Esophagus mucosa (tissue), 1 donor: ENCODE measurements around the gene CLDN4. TPM values are rescaled to one million over a fixed set of nuclear protein-coding genes. Genes with fewer than 3 reads are reported as not detected.
"Not testable (repeated sequence)": the region's sequence is repeated elsewhere in the genome, so short reads cannot be mapped to it uniquely, and the experiment has no call there.

Experiments
- ATAC-seq: fragments of 200-7000 bp; cut with Tn5 transposase; one replicate; pipeline ENCODE4 v1.9.1; 2020
- total RNA-seq: library from RNA; stranded (reverse); gene quantifications from one replicate; pipeline ENCODE4 v1.2.4, GENCODE V29; 2023
- donor health status: DM: yes; HTN: yes; CAD: no.

The CLDN4 gene
- total RNA-seq, 1 donor from 2014 or later = 149 TPM

DNA sequence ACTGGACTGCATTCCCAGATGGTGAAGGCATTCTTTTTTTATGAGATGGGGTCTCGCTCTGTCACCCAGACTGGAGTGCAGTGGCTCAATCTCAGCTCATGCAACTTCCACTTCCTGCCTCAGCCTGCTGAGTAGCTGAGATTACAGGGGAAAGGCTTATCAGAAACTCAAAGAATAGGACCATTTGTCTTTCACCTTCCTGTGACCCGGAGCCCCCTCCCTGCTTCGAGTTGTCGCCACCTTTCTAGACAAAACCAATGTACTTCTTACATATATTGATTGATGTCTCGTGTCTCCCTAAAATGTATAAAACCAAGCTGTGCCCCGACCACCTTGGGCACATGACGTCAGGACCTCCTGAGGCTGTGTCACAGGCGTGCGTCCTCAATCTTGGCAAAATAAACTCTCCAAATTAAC is 13.3 kb downstream of the CLDN4 start:
- ATAC-seq = no peak

DNA sequence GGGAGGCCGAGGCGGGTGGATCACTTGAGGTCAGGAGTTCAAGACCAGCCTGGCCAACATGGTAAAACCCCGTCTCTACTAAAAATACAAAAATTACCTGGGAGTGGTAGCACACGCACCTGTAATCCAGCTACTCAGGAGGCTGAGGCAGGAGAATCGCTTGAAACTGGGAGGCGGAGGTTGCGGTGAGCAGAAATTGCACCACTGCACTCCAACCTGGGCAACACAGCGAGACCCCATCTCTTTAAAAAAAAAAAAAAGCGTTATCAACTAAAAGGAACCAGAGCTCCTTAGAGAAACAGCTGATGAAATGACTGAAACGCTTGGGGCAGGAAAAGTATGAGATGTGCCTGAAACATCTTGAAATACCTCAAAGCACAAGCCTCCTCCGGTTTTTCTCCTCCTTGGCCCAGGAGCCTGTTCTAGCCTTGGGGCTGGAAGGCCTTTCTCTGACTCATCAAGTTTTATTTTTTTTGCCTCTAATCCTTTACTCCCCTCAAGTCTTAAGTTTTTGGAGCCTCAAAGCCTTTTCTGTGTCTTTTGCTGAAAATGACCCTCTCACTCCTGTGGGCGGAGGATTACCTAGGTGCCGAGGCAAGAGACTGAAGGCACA is 14.2 kb downstream of the CLDN4 start:
- no peak for ATAC-seq

DNA sequence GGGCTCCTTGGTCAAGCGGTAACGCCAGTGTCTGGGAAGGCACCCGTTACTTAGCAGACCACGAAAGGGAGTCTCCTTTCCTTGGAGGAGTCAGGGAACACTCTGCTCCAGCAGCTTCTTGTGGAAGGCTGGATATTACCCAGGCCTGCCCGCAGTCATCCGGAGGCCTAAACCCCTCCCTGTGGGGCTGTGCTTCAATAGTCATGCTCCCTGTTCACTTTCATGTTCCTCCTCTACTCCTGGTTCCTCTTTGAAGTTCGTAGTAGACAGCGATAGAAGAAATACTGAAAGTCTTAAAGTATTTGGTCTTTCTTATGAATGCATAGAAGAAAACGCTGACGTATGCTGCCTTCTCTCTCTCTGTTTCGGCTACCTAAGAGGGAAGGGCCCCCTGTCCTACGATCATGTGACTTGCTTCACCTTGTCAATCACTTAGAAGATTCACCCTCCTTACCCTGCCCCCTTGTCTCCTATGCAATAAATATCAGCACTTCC is 15.0 kb downstream of the CLDN4 start:
- ATAC-seq = not testable (repeated sequence)

DNA sequence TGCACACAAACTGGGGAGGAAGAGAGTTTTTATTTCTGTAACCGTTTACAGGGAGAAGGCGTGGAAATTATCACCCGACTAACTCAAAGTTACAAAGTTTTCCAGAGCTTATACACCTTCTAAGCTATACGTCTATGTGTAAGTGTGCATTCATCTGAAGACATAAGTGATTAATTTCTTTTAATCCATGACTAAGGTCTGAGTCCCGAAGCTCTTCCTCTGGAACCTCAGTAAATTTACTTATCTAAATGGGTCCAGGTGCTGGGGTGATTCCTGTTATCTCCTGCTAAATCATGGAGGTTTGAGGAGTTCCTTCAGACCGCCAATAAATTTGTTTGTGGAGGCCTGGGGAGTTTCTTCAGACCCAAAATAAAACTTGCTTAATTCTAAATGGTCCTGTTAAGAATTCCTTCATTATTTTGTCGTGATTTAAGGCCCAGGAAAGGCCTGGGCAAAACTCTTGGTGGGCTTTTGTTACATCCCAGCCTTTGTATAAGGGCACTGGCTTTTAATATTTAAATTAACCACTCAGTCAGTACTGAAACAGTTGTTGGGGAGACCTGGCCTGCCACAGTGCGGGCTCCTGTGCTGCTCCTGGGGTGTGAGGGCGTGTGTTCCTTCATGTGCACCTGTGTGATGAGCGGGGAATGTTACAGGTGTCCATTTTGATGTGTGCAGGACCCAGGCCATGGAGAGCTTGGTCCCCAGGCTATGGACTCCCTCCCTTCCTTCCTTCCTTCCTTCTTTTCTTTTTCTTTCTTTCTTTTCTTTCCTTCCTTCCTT is 17.3 kb downstream of the CLDN4 start:
- no peak for ATAC-seq

DNA sequence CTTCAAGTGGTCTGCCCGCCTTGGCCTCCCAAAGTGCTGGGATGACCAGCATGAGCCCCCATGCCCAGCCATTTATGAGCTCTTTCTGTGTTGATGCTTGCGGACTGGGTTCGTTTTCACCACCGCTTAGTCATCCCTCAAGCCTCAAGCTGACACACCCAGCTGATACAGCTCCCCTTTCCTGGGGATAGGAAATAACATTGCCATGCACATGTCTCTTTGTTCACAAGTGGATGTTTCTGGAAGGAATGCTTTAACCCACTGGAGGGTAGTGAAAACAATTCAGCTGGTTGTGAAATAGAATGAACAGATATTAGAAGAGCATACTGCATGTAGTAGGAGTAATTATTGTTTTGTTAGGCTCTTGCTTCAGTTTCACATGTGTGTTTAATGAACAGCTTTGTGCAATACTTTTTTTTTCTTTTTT is 20.0 kb downstream of the CLDN4 start:
- ATAC-seq = peak; percentile 74

DNA sequence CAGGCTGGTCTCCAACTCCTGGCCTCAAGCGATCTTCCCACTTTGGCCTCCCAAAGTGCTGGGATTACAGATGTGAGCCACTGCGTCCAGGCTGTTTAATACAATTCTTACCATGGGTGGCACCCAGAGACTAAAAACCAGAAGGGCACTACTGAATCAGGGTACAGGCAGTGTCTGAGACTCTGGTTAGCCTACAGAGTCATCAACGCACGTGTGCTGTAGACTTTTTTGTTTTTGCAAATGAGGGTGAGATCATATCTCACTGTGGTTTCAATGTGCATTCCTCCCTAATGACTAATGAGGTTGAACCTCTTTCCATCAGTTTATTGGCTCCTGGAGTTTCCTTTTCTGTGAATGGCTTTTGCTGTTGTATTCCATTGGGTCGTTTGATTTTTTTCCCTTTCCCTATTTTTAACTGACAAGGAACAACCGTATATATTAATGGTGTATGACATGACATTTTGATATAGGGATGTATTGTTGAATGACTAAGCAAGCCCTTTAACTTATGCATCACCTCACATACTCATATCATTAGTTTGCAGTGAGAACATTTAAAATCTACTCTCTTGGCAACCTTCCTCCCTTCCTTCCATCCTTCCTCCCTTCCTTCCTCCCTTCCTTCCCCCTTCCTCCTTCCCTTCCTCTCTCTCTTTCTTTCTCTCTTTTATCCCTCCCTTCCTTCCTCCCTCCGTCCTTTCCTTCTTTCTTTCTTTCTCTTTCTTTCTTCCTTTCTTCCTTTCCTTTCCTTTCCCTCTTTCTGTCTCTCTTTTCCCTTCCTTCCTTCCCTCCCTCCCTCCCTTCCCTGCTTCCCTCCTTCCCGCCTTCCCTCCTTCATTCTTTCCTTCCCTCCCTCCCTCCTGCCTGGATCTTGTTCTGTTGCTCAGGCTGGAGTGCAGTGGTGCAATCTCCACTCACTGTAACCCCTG is 20.9 kb downstream of the CLDN4 start:
- ATAC-seq = peak; percentile 91

DNA sequence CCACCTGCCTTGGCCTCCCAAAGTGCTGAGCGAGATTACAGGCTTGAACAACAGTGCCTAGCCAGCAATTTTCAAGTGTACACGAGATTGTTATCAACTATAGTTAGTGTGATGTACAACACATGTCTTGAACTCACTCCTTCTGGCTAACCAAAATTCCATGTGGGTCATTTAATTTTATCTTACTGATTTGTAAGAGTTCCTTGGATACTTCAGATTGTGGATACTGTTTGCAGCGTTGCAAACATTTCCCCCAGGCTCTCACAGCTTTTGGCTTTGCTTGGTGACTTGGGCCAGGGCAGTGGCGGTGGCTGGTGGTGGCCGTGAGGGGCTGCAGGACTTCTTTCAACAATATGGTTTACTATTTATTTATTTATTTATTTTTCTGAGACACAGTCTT is 21.7 kb downstream of the CLDN4 start:
- ATAC-seq = no peak

DNA sequence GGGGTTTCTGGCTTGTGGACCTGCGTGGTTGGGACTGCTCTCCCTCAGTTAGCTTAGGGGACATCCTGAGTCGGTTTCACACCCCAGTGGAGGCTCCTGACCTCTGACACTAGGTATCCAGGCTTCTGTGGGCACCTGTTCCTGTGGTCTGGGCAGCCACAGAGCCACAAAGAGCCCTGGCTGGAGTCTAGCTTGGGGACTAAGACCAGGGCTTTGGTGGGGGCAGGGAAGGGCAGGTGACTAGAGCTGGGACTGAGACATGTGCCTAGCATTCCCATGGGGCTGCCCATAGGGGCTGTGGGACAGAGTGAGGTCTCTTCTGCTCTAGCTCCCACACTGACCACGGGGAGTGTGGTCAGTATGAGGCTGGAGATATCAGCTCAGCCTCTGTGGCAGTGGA is 26.1 kb downstream of the CLDN4 start:
- no peak for ATAC-seq

DNA sequence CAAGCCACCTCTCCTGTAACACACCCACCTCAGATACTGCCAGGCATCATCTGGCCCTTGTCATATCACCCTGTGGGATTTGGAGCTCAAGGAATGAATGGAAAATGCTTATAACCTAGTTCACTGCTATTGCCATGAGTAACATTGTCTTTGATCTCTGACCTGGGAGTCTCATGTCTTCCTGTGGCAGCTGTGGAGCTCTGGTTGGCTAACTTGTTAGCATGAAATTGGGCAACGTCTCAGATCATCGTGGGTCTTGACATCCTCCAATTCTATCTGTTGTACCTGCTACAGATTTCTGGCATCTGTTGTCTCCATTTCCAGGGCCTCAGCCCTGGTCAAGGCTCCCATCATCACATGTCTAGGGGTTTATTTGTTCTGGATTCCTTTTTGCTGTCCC is 28.0 kb downstream of the CLDN4 start:
- ATAC-seq = no peak

DNA sequence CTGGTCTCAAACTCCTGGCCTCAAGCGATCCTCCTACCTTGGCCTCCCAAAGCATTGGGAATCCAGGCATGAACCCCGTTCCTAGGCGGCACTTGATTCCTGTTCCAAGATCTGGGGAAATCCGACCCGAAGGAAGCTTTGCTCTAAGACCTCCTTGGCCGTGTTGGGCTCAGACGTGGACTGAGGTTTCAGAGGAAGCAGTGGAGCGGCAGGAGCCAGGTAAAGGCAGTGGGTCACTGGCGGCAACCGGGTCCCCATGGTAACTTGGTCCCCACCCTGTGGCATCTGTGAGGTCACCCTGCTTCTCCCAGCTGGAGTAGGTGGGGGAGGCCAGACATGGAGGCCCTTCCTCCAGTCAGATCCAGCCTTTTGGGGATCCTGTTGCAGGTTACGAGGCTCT is 30.1 kb downstream of the CLDN4 start, which contains the start of gene TMEM270:
Gene TMEM270, plus strand, starts transcription at position 301 of the 400 bp plus-strand sequence. Its CDS starts 36 bp downstream, at position 337.
- no peak for ATAC-seq

DNA sequence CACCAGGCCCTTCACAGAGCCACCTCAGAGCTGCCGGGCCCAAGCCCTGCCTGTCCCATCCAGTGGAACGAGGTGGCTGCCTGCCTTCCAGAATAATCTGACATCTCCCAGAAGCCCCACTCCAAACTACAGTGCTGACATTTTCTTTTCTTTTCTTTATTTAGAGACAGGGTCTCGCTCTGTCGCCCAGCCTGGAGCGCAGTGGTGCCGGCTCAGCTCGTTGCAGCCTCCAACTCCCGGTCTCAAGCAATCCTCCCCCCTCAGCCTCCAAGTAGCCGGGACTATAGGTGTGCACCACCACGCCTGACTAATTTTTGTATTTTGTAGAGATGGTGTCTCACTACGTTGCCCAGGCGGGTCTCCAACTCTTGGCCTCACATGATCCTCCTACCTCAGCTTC is 30.5 kb downstream of the CLDN4 start:
- ATAC-seq = no peak

DNA sequence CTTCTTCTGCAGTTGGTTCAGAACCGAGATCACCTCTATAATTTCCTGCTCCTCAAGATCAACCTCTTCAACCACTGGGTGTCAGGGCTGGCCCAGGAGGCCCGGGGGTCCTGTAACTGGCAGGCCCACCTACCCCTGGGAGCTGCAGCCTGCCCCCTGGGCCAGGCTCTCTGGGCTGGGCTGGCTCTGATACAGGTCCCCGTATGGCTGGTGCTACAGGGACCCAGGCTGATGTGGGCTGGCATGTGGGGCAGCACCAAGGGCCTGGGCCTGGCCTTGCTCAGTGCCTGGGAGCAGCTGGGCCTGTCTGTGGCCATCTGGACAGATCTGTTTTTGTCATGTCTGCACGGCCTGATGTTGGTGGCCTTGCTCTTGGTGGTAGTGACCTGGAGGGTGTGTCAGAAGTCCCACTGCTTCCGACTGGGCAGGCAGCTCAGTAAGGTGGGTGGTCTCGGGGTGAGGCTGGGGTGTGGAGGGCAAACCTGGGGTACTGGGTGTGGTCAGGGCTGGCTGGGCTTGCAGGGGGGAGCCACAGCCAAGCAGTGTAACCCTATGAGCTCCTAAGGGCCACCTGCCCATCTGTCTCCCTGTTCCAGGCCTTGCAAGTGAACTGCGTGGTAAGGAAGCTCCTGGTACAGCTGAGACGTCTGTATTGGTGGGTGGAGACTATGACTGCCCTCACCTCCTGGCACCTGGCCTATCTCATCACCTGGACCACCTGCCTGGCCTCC is 34.4 kb downstream of the CLDN4 start:
- peak; percentile 25 for ATAC-seq

DNA sequence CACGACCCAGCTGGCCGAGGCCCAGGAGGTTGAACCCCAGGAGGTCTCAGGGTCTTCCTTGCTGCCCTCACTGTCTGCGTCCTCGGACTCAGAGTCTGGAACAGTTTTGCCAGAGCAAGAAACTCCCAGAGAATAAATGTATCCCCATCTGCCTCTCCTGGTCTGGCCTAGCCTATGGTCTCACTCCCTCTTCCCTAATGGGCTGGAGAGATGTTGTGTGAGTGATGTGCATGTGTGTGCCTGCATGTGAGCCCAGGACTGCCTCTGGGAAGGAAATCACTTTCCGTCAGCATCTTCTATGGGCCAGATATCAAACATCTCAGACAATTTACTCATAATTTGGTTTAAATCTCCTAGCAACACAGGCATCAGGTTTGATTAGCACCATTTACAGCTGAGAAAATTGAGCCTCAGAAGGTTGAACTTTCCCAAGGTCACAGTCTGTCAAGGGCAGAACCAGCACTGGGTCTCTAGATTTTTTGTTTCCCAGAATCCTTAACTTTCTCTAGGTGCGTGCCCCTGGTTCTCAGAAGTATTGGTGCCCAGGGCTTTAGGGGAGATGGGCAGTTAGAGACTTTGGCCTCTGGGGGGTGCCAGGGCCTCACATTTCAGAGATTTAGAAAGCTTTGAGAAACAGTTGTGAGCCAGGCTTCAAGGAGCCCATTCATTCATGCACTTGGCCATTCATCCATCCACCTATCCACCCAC is 35.1 kb downstream of the CLDN4 start:
- peak; percentile 64 for ATAC-seq

DNA sequence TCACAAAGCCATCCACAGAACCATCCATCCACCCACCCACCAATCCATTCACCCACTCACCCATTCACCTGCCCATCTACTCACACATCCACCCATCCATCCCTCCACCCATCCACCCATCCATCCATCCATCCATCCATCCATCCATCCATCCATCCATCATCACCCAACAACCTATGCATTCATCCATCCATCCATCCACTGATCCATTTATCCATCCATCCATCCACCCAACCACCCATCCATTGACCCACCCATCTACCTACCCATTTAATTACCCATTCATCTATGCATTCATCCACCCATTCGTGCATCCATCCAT is 35.6 kb downstream of the CLDN4 start:
- no peak for ATAC-seq

DNA sequence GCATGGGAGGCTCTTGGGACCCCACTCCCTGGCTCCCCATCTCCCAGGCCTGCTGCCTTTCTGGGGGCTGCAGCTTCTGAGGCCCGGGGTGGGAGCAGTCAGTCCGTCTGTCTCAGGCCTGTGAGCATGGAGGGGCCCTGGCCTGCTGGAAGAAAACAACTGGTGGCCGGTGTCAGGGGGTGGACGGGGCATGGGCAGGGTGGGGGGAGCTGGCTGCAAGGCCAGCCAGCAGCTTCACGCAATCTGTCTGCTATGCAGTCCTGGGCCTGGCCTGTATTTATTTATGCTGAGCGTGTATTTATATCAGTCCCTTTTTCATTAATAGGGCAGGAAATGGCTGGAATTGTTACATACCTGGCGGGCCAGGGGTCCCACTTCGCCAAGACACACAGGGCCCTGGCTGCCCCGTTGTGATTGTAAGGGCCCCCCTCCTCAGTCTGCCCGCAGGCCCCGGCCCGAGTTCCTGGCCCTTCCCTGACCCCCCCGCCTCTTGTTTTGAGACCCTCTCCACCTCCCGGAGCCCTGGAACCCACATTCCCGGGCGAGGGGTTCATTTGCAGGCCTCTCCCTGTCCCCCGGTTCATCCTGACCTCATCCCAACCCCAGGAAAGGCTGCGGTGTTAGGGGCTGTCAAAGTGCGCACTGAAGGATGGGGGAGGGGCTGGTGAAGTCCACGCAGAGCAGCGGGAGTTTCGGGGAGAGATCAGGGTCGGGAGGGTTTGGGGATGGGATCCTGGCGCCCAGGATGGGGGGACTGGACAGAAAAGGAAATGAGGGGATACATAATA is 38.4 kb downstream of the CLDN4 start:
- ATAC-seq = no peak

DNA sequence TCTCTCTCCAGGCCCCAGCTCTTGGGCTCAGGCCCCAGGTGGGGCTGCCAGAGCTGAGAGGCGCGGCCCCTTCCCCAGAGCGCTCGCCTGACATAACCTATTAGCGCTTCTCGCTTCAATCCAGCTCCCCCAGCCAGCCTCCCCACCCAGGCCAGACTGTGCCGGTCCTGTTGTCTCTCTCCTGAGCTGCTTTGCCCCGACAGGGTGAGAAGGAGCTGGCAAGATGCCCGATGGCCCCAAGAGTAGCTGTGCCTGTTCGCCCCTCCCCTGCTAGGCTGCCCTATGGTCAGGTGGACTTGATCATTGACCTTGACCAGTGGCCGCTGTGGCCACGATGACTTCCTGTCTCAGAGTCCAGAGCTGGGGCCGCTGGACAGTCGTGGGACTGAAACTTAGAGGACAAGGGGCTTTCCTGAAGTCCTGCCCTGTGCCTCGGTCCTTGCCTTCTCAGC is 39.3 kb downstream of the CLDN4 start:
- ATAC-seq = no peak

DNA sequence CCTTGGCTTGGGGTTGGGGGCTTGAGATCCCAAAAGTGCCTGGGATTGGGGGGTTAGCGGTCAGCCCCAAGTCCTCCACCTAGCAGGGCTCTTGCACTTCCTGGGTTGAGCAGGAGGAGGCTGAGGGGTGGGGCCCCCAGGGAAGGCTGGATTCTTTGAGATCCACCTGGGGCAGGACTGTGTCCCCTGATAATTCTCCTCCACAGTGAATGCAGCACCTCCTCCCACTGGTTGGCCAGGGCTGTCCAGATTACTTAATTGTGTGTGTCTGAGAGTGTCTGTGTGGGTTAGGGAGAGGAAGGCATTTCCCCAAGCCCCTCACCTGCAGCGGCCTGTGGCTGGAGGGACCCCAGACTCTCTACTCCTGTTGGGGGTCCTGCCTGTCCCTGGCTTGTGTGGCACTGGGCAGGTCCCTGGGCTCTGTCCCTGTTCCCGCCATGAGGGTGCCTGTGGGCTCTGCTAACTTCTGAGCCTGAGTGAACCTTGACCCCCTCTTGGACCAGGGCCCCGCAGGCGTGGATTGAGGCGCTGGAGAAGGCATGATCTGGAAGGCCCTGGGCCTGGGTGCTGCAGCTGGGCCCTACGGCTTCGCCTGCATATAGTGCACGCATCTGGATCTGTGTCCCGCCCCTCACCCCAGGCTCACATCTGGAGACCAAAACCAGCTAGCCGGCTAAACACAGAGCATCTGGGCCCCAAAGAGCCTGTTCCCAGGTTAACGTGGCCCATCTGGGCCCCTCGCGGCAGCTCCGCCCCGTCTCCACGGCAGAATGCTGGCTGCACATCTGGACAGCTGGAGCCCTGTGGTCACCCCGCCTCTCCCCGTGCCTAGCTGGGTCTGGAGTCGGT is 40.6 kb downstream of the CLDN4 start:
- ATAC-seq = peak; percentile 5

DNA sequence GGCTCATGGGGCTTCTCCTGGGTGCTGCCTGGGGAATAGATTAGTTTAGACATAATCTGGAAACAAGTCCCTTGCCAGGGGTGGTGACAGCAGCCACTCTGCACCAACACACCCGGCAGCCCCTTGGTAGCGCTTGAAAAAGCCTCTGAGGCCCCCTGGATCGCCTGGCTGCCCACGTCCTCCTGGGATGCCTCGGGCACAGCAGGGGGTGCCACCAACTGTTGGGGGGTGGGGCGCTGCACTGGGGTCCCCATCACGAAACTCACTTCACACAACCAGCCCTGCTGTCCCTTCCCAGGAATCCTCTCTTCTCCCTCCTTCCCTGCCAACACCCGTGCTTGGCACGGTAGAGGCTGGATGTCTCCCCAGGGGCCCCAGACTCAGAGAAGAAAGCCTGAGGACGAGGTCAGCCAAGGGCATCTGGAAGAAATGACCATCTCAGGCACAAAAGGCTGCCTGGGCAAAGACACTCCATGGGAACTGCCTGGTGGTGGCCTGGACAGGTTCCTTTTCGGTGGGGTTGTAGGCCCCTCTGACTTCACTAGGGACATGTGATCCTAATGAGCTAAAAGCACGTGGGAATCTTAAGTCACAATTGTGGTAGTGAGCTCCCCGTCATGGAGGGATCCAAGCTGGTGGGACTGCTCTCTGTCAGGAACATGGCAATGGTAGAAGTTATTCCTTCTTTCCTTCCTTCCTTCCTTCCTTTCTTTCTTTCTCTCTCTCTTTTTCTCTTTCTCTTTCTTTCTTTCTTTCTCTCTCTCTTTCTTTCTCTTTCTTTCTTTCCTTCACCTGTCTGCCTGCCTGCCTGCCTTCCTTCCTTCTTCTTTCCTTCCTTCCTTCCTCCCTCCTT is 41.5 kb downstream of the CLDN4 start:
- no peak for ATAC-seq

DNA sequence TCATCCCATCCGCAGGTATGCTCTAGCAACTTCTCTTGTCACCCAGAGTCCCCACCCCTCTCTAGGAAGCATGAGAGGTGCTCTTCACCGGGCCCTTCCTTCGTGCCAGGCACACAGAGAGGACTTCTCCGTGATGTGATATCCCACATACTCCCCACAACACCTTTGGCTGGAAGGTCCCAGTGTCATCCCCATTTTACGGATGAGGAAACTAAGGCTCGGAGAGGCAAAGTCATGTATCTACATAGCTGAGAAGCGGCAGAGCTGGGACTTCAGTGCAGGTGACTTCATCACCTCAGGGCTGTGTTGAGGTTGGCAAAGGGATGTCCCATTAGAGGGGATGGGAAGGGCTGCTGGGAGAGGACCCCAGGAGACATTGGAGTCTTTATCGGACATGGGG is 45.6 kb downstream of the CLDN4 start:
- ATAC-seq = no peak
